Astrocyte (in vitro differentiated cells and primary cell): Measurements from ENCODE around the gene PEX11G.

Experiments used
- CTCF ChIP-seq: IDR thresholded peaks from 2 replicates; pipeline ENCODE4 v1.5.1; 2011; ENCODE audit warnings: low read depth, mild to moderate bottlenecking, inconsistent platforms, low read length, moderate library complexity; ENCODE audit not compliant: insufficient read depth
- EZH2 ChIP-seq: IDR thresholded peaks from 2 replicates; pipeline ENCODE4 v1.6.1; 2012; ENCODE audit warnings: mild to moderate bottlenecking, low read length, inconsistent platforms; ENCODE audit not compliant: insufficient read depth

- TF ChIP-seq EZH2 (no peak), CTCF (no peak)
Measured at GRCh38 chr19:7505682-7506384, 17.0 kb upstream of the PEX11G start.
